ENCODE measurements around the gene FARSB.

DNA sequence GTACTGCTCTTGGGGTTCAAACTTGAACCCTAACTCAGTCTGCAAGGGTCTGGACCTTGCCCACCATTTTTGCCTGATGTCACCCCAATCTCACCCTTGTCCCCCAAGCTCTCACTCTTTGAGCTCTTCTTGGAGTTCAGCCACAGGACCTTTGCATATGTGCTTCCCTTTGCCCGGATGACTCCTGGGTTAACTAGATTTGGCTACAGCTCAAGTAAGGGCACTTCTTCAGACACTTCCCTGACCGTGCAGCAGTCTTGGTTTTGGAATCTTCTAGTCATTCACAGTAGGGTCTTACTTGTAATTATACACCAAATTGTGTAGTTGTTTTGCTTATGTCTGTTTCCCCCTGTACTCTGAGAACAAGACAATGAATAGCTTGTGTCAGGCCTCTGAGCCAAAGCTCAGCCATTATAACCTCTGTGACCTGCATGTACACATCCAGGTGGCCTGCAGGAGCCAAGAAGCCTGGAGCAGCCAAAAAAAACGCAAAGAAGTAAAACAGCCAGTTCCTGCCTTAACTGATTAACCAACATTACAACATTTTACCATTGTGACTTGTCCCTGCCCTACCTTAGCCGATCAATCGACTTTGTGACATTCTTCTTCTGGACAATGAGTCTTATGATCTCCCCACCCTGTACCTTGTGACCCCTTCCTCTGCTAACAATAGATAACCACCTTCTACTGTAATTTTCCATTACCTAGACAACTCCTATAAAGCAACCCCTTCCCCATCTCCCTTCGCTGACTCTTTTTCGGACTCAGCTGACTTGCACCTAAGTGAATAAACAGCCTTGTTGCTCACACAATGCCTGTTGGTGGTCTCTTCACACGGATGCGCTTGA, 14.5 kb upstream of the FARSB start:
- TF ChIP-seq, protein P1, sequence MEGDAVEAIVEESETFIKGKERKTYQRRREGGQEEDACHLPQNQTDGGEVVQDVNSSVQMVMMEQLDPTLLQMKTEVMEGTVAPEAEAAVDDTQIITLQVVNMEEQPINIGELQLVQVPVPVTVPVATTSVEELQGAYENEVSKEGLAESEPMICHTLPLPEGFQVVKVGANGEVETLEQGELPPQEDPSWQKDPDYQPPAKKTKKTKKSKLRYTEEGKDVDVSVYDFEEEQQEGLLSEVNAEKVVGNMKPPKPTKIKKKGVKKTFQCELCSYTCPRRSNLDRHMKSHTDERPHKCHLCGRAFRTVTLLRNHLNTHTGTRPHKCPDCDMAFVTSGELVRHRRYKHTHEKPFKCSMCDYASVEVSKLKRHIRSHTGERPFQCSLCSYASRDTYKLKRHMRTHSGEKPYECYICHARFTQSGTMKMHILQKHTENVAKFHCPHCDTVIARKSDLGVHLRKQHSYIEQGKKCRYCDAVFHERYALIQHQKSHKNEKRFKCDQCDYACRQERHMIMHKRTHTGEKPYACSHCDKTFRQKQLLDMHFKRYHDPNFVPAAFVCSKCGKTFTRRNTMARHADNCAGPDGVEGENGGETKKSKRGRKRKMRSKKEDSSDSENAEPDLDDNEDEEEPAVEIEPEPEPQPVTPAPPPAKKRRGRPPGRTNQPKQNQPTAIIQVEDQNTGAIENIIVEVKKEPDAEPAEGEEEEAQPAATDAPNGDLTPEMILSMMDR (conservative IDR thresholded peaks at IDR 0.05; ENCODE audit: low read depth, low read length) = no peak
- TF ChIP-seq EZH2 (IDR thresholded peaks at IDR 0.05; ENCODE audit: borderline replicate concordance, low read depth, low read length, poor library complexity, severe bottlenecking) = no peak
